Measurements from ENCODE around the gene TNFRSF11A.

Gene TNFRSF11A

GRCh38 chr18:62407660-62408059 lies 82.5 kb downstream of the TNFRSF11A start:
- intact Hi-C loops (cut with DNase I), result no loop called here
- no peak for DNase-seq

DNA sequence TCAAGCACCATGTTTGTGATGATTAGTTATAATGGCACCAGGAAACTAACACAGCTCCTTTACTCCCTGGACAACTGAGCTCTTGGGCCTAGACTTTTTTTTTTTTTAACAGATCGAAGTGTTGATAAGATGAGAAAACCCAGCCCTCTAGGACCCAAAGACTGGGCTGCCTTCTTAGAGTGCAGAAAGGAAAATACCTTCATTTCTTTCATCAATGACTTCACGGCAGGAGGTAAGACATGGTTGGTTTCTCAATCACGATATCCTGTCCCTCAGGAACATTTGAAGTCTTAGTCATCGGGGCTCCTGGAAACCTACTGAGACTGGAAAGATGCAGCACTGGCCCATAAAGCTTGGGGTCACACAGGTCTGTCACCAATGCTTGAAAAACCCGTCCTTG lies 84.7 kb downstream of the TNFRSF11A start:
- DNase-seq, result no peak
- intact Hi-C loops (cut with DNase I), result no loop called here

DNA sequence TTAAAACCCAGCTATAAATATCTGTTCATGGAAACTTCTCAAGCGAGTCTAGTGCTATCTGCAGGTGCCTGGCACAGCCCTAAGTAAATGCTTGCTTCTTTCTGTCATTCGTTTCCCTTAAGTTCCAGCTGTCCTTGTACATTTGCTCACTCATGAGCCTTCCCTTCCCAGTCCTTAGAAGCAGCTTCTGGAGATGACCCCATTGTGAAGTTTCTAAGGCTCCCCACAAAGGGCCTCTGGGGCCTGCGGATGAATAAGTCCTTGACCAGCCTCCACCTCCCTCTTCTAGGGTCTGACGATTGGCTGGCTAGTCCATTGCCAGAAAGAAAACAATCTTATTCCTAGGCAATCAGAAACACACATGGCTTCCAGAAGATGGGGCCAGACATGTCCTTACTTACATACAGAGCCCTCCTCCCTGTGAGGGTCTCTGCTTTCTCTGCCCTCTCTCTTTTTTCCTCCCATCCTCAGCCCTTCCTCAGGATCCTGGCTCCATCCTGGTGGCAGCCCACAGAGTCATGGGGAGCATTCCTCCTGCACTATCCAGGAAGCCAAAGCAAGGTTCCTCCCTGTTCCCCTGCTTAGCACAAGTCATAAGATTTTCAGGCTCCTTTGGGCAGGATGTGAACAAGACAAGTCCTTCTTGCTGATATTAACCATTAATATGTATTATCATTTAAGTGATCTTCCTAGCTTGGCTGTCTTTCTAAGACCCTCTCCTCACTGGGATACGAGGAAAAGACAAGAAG lies 87.3 kb downstream of the TNFRSF11A start:
- DNase-seq, result no peak
- intact Hi-C loops (cut with DNase I), result no loop called here

GRCh38 chr18:62413206-62413605 lies 88.1 kb downstream of the TNFRSF11A start:
- DNase-seq, result no peak
- intact Hi-C loops (cut with DNase I), result no loop called here

DNA sequence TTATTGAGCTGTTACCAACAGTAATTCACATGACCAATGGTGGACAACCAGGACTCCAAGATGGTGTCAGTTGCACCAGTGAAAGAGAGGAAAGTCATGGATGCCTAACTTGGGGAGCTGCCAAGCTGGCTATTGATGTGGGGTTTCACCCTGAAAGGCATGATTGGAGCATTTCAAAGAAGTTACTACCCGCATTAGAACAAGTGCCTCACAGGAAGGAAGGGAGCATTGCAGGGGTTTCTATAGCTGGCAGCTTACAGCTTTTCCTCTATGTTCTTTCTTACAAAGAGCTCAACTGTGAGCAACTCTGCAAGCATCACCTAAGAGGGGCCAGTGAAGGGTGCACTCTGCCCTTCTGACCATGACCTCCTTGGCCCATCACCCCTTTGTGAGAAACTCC lies 93.1 kb downstream of the TNFRSF11A start:
- intact Hi-C loops (cut with DNase I), result no loop called here
- no peak for DNase-seq

GRCh38 chr18:62420151-62420512 lies 95.0 kb downstream of the TNFRSF11A start:
- intact Hi-C loops (cut with DNase I), result no loop called here
- no peak for DNase-seq

GRCh38 chr18:62420513-62421209 lies 95.6 kb downstream of the TNFRSF11A start:
- no peak for DNase-seq

GRCh38 chr18:62425465-62426190 lies 100.5 kb downstream of the TNFRSF11A start:
- DNase-seq, result peak in 8 of 10 donors; percentile 44 to 93 (median 66)

More at GRCh38 chr18:62420513-62421209, 95.6 kb downstream of the TNFRSF11A start:
- intact Hi-C loops (cut with DNase I), result no loop called here

DNA sequence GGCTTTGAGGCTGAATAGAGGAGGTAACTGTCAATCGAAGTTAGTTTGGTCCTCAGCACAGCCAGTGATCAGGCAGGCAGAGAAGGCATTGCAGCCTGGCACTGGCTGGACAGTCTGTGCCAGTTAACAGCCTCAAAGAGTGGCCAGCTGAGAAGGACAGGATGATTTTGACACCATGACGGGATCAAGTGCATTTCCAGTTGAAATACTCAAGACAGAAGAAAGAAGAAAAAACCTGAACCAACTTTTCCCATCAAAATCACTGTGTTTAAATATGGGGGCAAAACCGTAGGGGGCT lies 101.0 kb downstream of the TNFRSF11A start:
- intact Hi-C loops (cut with DNase I), result loop anchor here (5.0 kb wide), 2 partner anchors 96 to 141 kb away; partner anchors contain the start of gene ZCCHC2
- DNase-seq, result no peak

More at GRCh38 chr18:62425465-62426190, 100.5 kb downstream of the TNFRSF11A start:
- intact Hi-C loops (cut with DNase I), result loop anchor here (1.0 to 5.0 kb wide), 3 partner anchors 97 to 159 kb away; partner anchors contain the start of gene ZCCHC2

- DNase-seq, result no peak
- intact Hi-C loops (cut with DNase I), result no loop called here
These were observed 107.1 kb downstream of the TNFRSF11A start for GRCh38 chr18:62432176-62432575.

DNA sequence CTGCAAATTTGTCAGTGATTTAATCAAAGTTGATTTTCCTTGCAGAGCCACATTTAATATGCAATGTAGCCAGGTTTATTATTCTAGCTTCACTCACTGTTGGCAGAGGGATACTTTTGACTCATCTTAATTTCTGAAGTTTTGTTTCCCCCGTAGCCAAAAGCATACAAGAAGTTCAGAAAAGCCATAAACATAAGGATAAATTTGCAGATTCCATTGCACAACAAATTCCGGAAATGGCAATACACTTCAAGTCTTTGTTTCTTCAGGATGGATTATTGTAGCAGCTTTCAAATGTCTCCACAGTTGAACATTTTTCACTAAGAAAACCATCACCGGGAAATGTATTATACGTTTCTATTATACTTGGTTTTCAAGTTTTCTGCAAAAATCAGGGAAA lies 109.7 kb downstream of the TNFRSF11A start:
- intact Hi-C loops (cut with DNase I), result no loop called here
- no peak for DNase-seq

DNA sequence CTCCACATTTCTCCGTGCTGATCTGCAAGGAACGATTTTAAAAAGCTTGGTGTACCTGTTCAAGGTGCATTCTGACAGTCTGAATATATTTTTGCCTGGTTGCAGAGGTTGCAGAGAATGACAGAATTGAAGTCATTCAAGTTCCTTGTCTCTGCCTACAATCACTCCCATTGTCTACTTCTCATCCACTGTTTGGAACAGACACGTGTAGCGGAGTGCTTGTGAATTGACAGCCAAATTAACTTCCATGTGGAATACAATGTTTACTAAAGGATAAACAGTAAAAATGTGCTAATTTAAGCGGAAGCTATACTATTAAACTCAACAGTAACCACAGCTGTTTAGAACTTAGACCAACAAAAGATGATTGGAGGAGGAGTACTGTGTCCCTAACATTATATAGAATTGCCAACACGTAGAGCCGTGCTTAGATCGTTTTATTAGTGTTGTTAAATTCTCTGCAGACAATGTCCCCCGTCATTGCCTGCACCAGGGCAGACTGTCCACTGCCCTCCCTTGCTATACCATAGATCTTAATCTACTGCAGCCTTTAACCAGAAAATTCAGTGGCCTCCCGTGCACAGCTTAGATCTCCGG lies 110.4 kb downstream of the TNFRSF11A start:
- intact Hi-C loops (cut with DNase I), result no loop called here
- no peak for DNase-seq

GRCh38 chr18:62436636-62437234 lies 111.6 kb downstream of the TNFRSF11A start:
- intact Hi-C loops (cut with DNase I), result no loop called here
- DNase-seq, result peak in 2 of 10 donors; percentile 5 to 76

DNA sequence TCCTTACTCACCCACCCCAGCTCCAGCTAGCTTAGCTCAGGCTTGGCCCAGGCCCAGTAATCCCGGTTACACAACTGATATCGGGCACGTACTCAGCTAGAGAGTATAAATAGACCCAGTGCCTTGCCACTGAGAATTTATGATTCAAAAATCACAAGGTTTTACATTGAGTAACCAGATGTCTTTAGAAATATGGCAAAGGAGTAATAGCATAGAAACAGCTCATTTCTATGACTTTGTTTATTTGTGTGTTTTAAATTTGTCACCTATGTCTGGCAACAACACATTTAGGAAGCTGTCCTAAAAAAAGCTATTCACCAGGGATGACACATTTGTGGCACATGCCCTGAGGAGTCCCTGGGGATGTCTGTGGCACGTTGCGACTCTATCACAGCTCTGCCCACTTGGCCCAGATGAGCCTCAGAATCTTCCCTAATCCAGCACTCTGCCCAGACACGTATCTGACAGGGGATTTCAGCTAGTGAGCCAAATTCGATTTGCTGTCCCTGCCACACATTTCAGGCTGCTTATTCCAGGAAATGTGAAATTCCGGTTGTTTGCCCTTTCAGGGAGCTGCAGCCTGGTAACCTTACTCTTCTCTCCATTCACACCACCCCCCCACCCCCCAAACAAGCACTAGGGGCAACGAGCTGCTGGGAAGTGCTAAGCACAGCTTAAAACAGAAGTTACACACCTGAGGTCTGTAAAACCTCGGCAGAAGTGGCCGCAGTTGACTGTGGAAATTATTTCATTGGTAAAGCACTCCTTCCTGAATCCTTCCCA lies 112.3 kb downstream of the TNFRSF11A start:
- intact Hi-C loops (cut with DNase I), result no loop called here
- peak in 8 of 10 donors; percentile 41 to 94 (median 70) for DNase-seq

GRCh38 chr18:62438018-62438329 lies 112.9 kb downstream of the TNFRSF11A start:
- no peak for DNase-seq
- intact Hi-C loops (cut with DNase I), result no loop called here

DNA sequence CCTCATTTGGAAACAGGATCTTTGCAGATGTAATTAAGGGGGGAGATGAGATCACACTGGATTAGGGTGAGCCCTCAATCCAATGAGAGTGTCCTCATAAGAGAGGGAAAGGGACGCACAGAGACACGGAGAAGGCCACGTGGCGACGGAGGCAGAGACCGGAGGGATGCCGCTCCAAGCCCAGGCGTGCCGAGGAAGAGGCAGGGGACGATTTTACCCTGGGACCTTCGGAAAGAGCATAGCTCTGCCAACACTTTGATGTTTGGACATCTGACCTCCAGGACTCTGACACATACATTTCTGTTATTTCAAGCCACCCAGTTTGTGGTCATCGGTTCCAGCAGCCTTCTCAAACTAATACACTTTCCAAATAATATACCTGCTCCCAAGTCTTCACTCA lies 113.3 kb downstream of the TNFRSF11A start:
- intact Hi-C loops (cut with DNase I), result no loop called here

DNA sequence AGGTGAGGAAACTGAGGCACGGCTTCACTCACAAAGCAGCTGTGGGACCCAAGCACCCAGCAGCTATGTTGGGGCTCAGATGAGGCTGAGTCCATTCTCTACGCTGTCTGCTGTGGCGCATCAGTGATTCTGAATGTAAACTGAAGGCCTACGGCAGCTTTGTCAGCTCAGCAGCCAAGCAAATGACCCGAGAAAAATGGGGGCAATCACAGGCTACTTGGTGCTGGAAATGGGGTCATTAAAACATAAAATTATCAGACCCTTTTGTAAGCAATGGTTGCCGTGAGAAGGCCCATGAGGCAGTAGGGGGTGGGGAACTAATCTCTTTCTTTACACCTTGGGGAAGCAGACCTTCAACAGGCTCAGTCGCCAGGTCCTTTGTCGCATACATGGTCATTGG lies 113.8 kb downstream of the TNFRSF11A start:
- intact Hi-C loops (cut with DNase I), result no loop called here
- no peak for DNase-seq

More for the DNA sequence above, 113.3 kb downstream of the TNFRSF11A start:
- DNase-seq, result no peak

All from posterior cingulate gyrus (tissue), 11 donors.